HG02571 (cell line): ENCODE measurements around the gene MYEOV.

ENCODE experiments used
- ATAC-seq: cut with Tn5 transposase; IDR thresholded peaks from one replicate; pipeline ENCODE4 v1.9.1; 2021; ENCODE audit warnings: mild to moderate bottlenecking, moderate library complexity; ENCODE audit not compliant: unreplicated experiment

The MYEOV gene

GRCh38 chr11:69314555-69314954, 20.6 kb downstream of the MYEOV start:
- no peak for ATAC-seq

GRCh38 chr11:69316956-69317355, 23.0 kb downstream of the MYEOV start:
- no peak for ATAC-seq

- ATAC-seq = no peak
Observed at GRCh38 chr11:69317401-69318092, 23.6 kb downstream of the MYEOV start.

GRCh38 chr11:69318093-69318420, 24.1 kb downstream of the MYEOV start:
- no peak for ATAC-seq

- ATAC-seq = no peak
Observed at GRCh38 chr11:69319255-69320106, 25.5 kb downstream of the MYEOV start.

- no peak for ATAC-seq
Observed at GRCh38 chr11:69320326-69320725, 26.4 kb downstream of the MYEOV start.

GRCh38 chr11:69320756-69321741, 27.1 kb downstream of the MYEOV start:
- ATAC-seq = no peak

- ATAC-seq = no peak
Observed at GRCh38 chr11:69321877-69322361, 28.0 kb downstream of the MYEOV start.

GRCh38 chr11:69325446-69325845, 31.5 kb downstream of the MYEOV start:
- no peak for ATAC-seq

GRCh38 chr11:69326622-69327219, 32.8 kb downstream of the MYEOV start:
- ATAC-seq = no peak

DNA sequence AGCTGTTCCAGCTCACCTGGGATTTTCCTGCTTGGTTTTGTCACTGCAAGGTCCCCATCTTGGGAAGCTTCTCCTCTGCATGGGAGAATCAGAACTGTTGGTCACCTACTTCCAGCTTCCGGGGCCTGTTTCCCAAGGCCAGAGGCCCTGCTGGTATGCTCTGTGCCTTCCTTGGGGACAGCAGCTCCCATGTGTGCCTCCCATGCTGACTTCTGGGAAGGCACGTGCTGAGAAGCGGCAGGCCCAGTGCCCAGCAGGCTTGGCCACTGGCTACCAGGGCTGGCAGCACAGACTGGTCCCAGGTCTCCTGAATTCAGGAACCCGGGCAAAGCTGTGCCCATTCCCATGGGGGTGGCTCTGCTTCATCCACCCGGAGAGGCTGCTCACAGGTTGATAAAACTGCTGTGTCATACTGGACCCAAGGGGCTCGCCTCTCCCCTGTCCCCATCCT, 33.8 kb downstream of the MYEOV start:
- ATAC-seq = no peak

GRCh38 chr11:69328231-69328630, 34.3 kb downstream of the MYEOV start:
- no peak for ATAC-seq

GRCh38 chr11:69329581-69329980, 35.6 kb downstream of the MYEOV start:
- ATAC-seq = no peak

GRCh38 chr11:69330330-69330729, 36.4 kb downstream of the MYEOV start:
- ATAC-seq = no peak

DNA sequence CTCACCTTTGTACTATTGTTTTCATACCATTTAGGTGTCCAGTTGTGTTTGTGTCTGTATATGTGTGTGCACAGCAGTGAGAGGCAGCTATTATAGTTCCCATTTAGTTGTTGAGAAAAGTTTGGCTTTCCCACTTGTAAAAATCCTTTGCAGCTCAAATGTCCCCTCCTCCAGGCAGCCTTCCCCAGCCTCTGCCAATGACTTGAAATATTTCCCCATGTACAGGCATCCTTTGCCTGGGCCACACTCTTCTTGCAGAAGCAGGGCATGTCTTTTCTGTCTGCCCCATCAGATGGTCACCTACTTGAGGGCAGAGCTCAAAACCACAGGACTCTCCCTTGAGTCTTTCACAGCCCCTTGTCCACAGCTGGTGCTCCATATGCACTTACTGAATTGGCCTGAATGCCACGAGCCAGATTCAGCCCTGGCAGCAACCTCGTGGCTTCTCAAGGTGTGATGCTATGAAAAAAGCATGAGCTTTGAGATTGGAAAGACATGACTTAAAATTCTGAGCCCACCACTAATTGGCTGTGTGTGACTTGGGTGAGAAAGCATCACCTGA, 39.3 kb downstream of the MYEOV start:
- no peak for ATAC-seq

DNA sequence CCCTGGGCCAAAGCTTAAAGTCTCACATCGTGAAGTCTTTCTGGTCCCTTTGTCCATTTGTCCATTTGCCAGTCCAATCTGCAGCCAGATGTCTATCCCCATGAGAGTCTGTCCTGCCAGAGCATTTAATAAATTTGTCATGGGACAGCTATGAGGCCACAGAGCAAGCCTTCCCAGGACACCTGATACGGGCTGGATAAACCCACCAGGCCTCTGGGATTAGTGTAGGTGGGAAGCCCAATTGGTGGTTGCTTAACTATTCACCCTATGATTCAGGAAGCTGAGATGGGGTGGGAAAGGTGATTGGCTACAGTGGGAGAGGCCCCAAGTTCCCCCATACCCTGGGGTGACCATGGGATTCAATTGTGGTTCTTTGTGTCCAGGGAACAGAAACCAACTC, 39.9 kb downstream of the MYEOV start:
- ATAC-seq = no peak

- ATAC-seq = no peak
Observed at GRCh38 chr11:69335007-69335780, 41.2 kb downstream of the MYEOV start.

GRCh38 chr11:69335781-69336405, 41.9 kb downstream of the MYEOV start:
- no peak for ATAC-seq

GRCh38 chr11:69337211-69337721, 43.3 kb downstream of the MYEOV start:
- ATAC-seq = no peak
